ENCODE data around the gene ZNF691. TPM values are rescaled to one million over a fixed set of nuclear protein-coding genes. Genes with fewer than 3 reads are reported as not detected.

Gene ZNF691
- polyA plus RNA-seq (2011; rRNA removed): 4.8 and 5.6 TPM in 2 replicates
- polyA minus RNA-seq (2011; rRNA and poly(A)+ RNA removed): 2.5 and 4.0 TPM in 2 replicates

GRCh38 chr1:42846257-42847110 lies at the start of gene ZNF691:
Gene ZNF691 (plus strand): TSS chr1:42846613. CDS start chr1:42849659, 3,046 bp downstream.
- ChIA-PET POLR2A (interaction anchor here (0.6 to 1.3 kb wide), 4 partner anchors 8 to 125 kb away, joined by 3 to 5 read pairs (median 3); partner anchors contain the start of genes ERMAP and SVBP), CTCF (interaction anchor here (0.9 to 2.2 kb wide), 6 partner anchors 16 to 228 kb away, joined by 3 to 5 read pairs (median 4); no protein-coding TSS in a partner anchor)
- peak; percentile 68 for TF ChIP-seq CTCF (IDR thresholded peaks at IDR 0.05; ENCODE audit: insufficient read depth, low read depth, low read length)
- Histone ChIP-seq H3K27me3 (ENCODE audit: control insufficient read depth, insufficient read depth, low read length) (no peaks in the 10 kb centered on the region), H3K36me3 (ENCODE audit: control insufficient read depth, insufficient read depth, low read length) (peaks cover 14% of the 10 kb centered on the region), H3K4me3 (ENCODE audit: low read depth, low read length) (peak within 1 kb of the TSS; percentile 62)
- DNase-seq (ENCODE audit: low read depth): peak; percentile 93

GRCh38 chr1:42797414-42797813 lies 49.0 kb upstream of the ZNF691 start:
- no peak for TF ChIP-seq CTCF (IDR thresholded peaks at IDR 0.05; ENCODE audit: insufficient read depth, low read depth, low read length)
- peaks cover 2% of the 10 kb centered on the region; the same call in 1 of the 2 replicates for H3K27me3 ChIP-seq (ENCODE audit: control insufficient read depth, insufficient read depth, low read length)
- no peaks in the 10 kb centered on the region for H3K36me3 ChIP-seq (ENCODE audit: control insufficient read depth, insufficient read depth, low read length)
- CTCF ChIA-PET: no interaction called here
- DNase-seq (ENCODE audit: low read depth): no peak
- POLR2A ChIA-PET: no interaction called here
- no peak overlapping the region for H3K4me3 ChIP-seq (ENCODE audit: low read depth, low read length)

GRCh38 chr1:42797979-42798378 lies 48.4 kb upstream of the ZNF691 start:
- H3K36me3 ChIP-seq (ENCODE audit: control insufficient read depth, insufficient read depth, low read length): no peaks in the 10 kb centered on the region
- no peak for DNase-seq (ENCODE audit: low read depth)
- POLR2A ChIA-PET: no interaction called here
- TF ChIP-seq CTCF (IDR thresholded peaks at IDR 0.05; ENCODE audit: insufficient read depth, low read depth, low read length): no peak
- H3K27me3 ChIP-seq (ENCODE audit: control insufficient read depth, insufficient read depth, low read length): peaks cover 2% of the 10 kb centered on the region; the same call in 1 of the 2 replicates
- no peak overlapping the region for H3K4me3 ChIP-seq (ENCODE audit: low read depth, low read length)
- CTCF ChIA-PET: no interaction called here

GRCh38 chr1:42801832-42802473 lies 44.5 kb upstream of the ZNF691 start:
- TF ChIP-seq CTCF (IDR thresholded peaks at IDR 0.05; ENCODE audit: insufficient read depth, low read depth, low read length): no peak
- no peak for DNase-seq (ENCODE audit: low read depth)
- Histone ChIP-seq H3K4me3 (ENCODE audit: low read depth, low read length) (no peak overlapping the region), H3K27me3 (ENCODE audit: control insufficient read depth, insufficient read depth, low read length) (peaks cover 2% of the 10 kb centered on the region; the same call in 1 of the 2 replicates), H3K36me3 (ENCODE audit: control insufficient read depth, insufficient read depth, low read length) (no peaks in the 10 kb centered on the region; the same call in 1 of the 2 replicates)
- ChIA-PET CTCF (interaction anchor here (2.1 kb wide), 1 partner anchor 9 kb away, joined by 6 read pairs; no protein-coding TSS in a partner anchor), POLR2A (no interaction called here)

- CTCF ChIA-PET: interaction anchor here (1.6 kb wide), 1 partner anchor 28 kb away, joined by 4 read pairs; no protein-coding TSS in a partner anchor
- H3K36me3 ChIP-seq (ENCODE audit: control insufficient read depth, insufficient read depth, low read length): no peaks in the 10 kb centered on the region; the same call in 1 of the 2 replicates
- no peaks in the 10 kb centered on the region for H3K27me3 ChIP-seq (ENCODE audit: control insufficient read depth, insufficient read depth, low read length)
- TF ChIP-seq CTCF (IDR thresholded peaks at IDR 0.05; ENCODE audit: insufficient read depth, low read depth, low read length): no peak
- no peak overlapping the region for H3K4me3 ChIP-seq (ENCODE audit: low read depth, low read length)
- DNase-seq (ENCODE audit: low read depth): no peak
- POLR2A ChIA-PET: interaction anchor here (0.6 kb wide), 1 partner anchor 47 kb away, joined by 3 read pairs; no protein-coding TSS in a partner anchor
Observed at GRCh38 chr1:42806171-42806570, 40.2 kb upstream of the ZNF691 start.

Data from BJ (cell line).